Cardiac fibroblast (primary cell): Measurements from ENCODE around the gene PRKAR2A.
"Not testable (repeated sequence)": the region's sequence is repeated elsewhere in the genome, so short reads cannot be mapped to it uniquely, and the experiment has no call there.

ENCODE experiments used
- DNase-seq, 2 donors: peaks; one replicate each; pipeline versions ENCODE4 v3.0.0 to v3.0.0-alpha.2; 2010; ENCODE audit warnings: low read depth in 2 of 2
- H3K4me3 ChIP-seq, 2 donors: replicated peaks in 1 of 2; 1 replicate in 1 of 2; 2 replicates in 1 of 2; pipeline ENCODE4 v1.5.1; 2011; ENCODE audit warnings: low read depth in 2 of 2, low read length in 2 of 2, mild to moderate bottlenecking in 2 of 2, moderate library complexity in 1 of 2
- CTCF ChIP-seq: IDR thresholded peaks from one replicate; pipeline ENCODE4 v1.5.1; 2011; ENCODE audit warnings: low read depth, mild to moderate bottlenecking, low read length, inconsistent platforms

Gene PRKAR2A

GRCh38 chr3:48797626-48798025 is 50.0 kb downstream of the PRKAR2A start:
- TF ChIP-seq CTCF, result no peak
- peak in 1 of 2 donors; percentile 25 for DNase-seq
- H3K4me3 ChIP-seq, result no peak overlapping the region

- DNase-seq, result no peak
- no peak for TF ChIP-seq CTCF
- H3K4me3 ChIP-seq, result no peak overlapping the region
These were observed 51.5 kb downstream of the PRKAR2A start for GRCh38 chr3:48795997-48796732.

DNA sequence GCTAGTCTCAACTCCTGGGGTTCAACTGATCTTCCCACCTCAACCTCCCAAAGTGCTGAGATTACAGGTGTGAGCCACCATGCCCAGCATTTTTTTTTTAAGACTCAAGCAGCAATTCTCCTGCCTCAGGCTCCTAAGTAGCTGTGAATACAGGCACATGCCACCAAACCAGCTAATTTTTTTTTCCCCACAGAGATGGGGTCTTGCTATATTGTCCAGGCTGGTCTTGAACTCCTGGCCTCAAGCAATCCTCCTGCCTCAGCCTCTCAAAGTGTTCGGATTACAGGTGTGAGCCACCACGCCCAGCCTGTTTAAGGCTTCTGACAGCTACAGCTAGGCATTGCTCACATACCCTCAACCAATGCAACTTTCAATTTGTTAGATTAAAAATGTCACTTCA is 54.2 kb downstream of the PRKAR2A start:
- not testable (repeated sequence) for H3K4me3 ChIP-seq, DNase-seq

- no peak overlapping the region for H3K4me3 ChIP-seq
- TF ChIP-seq CTCF, result no peak
- DNase-seq, result no peak
These were observed 58.0 kb downstream of the PRKAR2A start for GRCh38 chr3:48789665-48790064.

GRCh38 chr3:48788544-48789162 is 59.0 kb downstream of the PRKAR2A start:
- DNase-seq, result no peak
- no peak overlapping the region for H3K4me3 ChIP-seq

GRCh38 chr3:48784426-48785120 is 63.1 kb downstream of the PRKAR2A start:
- H3K4me3 ChIP-seq, result no peak overlapping the region
- no peak for TF ChIP-seq CTCF
- DNase-seq, result peak in 1 of 2 donors; percentile 56

More at GRCh38 chr3:48788544-48789162, 59.0 kb downstream of the PRKAR2A start:
- no peak for TF ChIP-seq CTCF

GRCh38 chr3:48783304-48783703 is 64.4 kb downstream of the PRKAR2A start:
- DNase-seq, result no peak
- no peak overlapping the region for H3K4me3 ChIP-seq
- no peak for TF ChIP-seq CTCF
